Neural cell (in vitro differentiated cells): ENCODE measurements around the gene SCAANT1. TPM values are rescaled to one million over a fixed set of nuclear protein-coding genes. Genes with fewer than 3 reads are reported as not detected.

Experiments used
- H2AFZ ChIP-seq: fragments of 200-600, 300-800 bp; sonication (generic), shearing (Covaris generic); 2 replicates; pipeline ENCODE4 v1.6.0; 2014; ENCODE audit warnings: low read depth, mild to moderate bottlenecking, antibody characterized with exemption, low read length, moderate library complexity
- H3F3A ChIP-seq: fragments of 200-600 bp; shearing (Covaris generic); 2 replicates; pipeline ENCODE4 v1.6.1; 2016; ENCODE audit warnings: mild to moderate bottlenecking, moderate library complexity, mixed read lengths, antibody characterized with exemption, low read length; ENCODE audit not compliant: insufficient read depth, poor library complexity, severe bottlenecking
- H3K27ac ChIP-seq: fragments of 200-600, 300-800 bp; sonication (generic), shearing (Covaris generic); 2 replicates; pipeline ENCODE4 v1.5.1; 2014; ENCODE audit warnings: mild to moderate bottlenecking, low read length, moderate library complexity
- H3K27me3 ChIP-seq: fragments of 300-800, 200-600 bp; sonication (generic), shearing (Covaris generic); 2 replicates; pipeline ENCODE4 v1.6.0; 2014; ENCODE audit warnings: mild to moderate bottlenecking, low read depth, low read length, moderate library complexity; ENCODE audit not compliant: insufficient read depth
- H3K36me3 ChIP-seq: fragments of 300-800, 200-600 bp; sonication (generic), shearing (Covaris generic); 2 replicates; pipeline ENCODE4 v1.5.1; 2014; ENCODE audit warnings: mild to moderate bottlenecking, antibody characterized with exemption, low read length, moderate library complexity; ENCODE audit not compliant: insufficient read depth
- H3K4me2 ChIP-seq: fragments of 300-800, 200-600 bp; sonication (generic), shearing (Covaris generic); 2 replicates; pipeline ENCODE4 v1.6.0; 2014; ENCODE audit warnings: mild to moderate bottlenecking, low read length
- H3K4me3 ChIP-seq: fragments of 300-800, 200-600 bp; sonication (generic), shearing (Covaris generic); 2 replicates; pipeline ENCODE4 v1.5.1; 2014; ENCODE audit warnings: mild to moderate bottlenecking, low read length, moderate library complexity
- H3K79me2 ChIP-seq: fragments of 200-600 bp; shearing (Covaris generic); replicated peaks from 2 replicates; pipeline ENCODE4 v1.6.0; 2014; ENCODE audit warnings: mild to moderate bottlenecking, low read length, moderate library complexity; ENCODE audit not compliant: insufficient read depth
- H3K9ac ChIP-seq: fragments of 300-800, 200-600 bp; sonication (generic), shearing (Covaris generic); 2 replicates; pipeline ENCODE4 v1.6.1; 2016; ENCODE audit warnings: mild to moderate bottlenecking, low read length, mixed read lengths
- H3K9me2 ChIP-seq: fragments of 200-600 bp; shearing (Covaris generic); 2 replicates; pipeline ENCODE4 v1.6.1; 2016; ENCODE audit warnings: mild to moderate bottlenecking, low read length, mixed read lengths; ENCODE audit not compliant: insufficient read depth
- H3K9me3 ChIP-seq: fragments of 200-600, 300-800 bp; sonication (generic), shearing (Covaris generic); 2 replicates; pipeline ENCODE4 v1.6.1; 2016; ENCODE audit warnings: mild to moderate bottlenecking, mixed run types, low read length, moderate library complexity, mixed read lengths
- H4K20me1 ChIP-seq: fragments of 200-600 bp; shearing (Covaris generic); 2 replicates; pipeline ENCODE4 v1.6.1; 2016; ENCODE audit warnings: mild to moderate bottlenecking, mixed run types; ENCODE audit not compliant: insufficient read depth
- CTCF ChIP-seq: fragments of 450-650 bp; IDR thresholded peaks from 2 replicates; pipeline ENCODE4 v1.5.1; 2014; ENCODE audit warnings: antibody characterized with exemption, mild to moderate bottlenecking, moderate library complexity; ENCODE audit not compliant: poor library complexity, severe bottlenecking
- EP300 ChIP-seq: fragments of 450-650 bp; conservative IDR thresholded peaks from 2 replicates; pipeline ENCODE4 v1.6.1; 2014; ENCODE audit warnings: antibody characterized with exemption, mild to moderate bottlenecking, moderate library complexity; ENCODE audit not compliant: poor library complexity, severe bottlenecking
- EZH2 ChIP-seq: fragments of 200-600, 300-800 bp; shearing (Covaris generic), sonication (generic); IDR thresholded peaks from 2 replicates; pipeline ENCODE4 v1.6.1; 2014; ENCODE audit warnings: antibody characterized with exemption, low read length, borderline replicate concordance, mild to moderate bottlenecking; ENCODE audit not compliant: insufficient read depth, poor library complexity, severe bottlenecking
- MXI1 ChIP-seq: fragments of 450-650 bp; conservative IDR thresholded peaks from 2 replicates; pipeline ENCODE4 v1.6.1; 2014; ENCODE audit warnings: antibody characterized with exemption, mild to moderate bottlenecking; ENCODE audit not compliant: poor library complexity, severe bottlenecking
- POLR2AphosphoS5 ChIP-seq: IDR thresholded peaks from 2 replicates; pipeline ENCODE4 v1.6.1; 2012
- RAD21 ChIP-seq: fragments of 450-650 bp; conservative IDR thresholded peaks from 2 replicates; pipeline ENCODE4 v1.6.1; 2014; ENCODE audit warnings: antibody characterized with exemption, mild to moderate bottlenecking, moderate library complexity
- REST ChIP-seq: IDR thresholded peaks from 2 replicates; pipeline ENCODE4 v1.6.1; 2012; ENCODE audit warnings: borderline replicate concordance
- SMC3 ChIP-seq: fragments of 450-650 bp; conservative IDR thresholded peaks from 2 replicates; pipeline ENCODE4 v1.6.1; 2014; ENCODE audit warnings: antibody characterized with exemption, mild to moderate bottlenecking, moderate library complexity; ENCODE audit not compliant: poor library complexity
- TAF1 ChIP-seq: IDR thresholded peaks from 2 replicates; pipeline ENCODE4 v1.6.1; 2012; ENCODE audit warnings: low read depth
- polyA plus RNA-seq: library from polyadenylated mRNA; depleted of rRNA; stranded (reverse); fragments of >200 nt; gene quantifications from 2 replicates; pipeline ENCODE4 v1.2.3, GENCODE V29; 2014

Gene SCAANT1
- polyA plus RNA-seq, 1 donor from 2014 or later, result not detected

- H3K36me3 ChIP-seq, result no peaks in the 10 kb centered on the region
Measured at GRCh38 chr3:63921741-63922482, 9.7 kb upstream of the SCAANT1 start.

GRCh38 chr3:63920001-63920400 is 7.8 kb upstream of the SCAANT1 start:
- Histone ChIP-seq H3F3A (no peaks in the 10 kb centered on the region), H3K4me3 (no peak overlapping the region), H3K27me3 (no peaks in the 10 kb centered on the region), H3K9me3 (no peaks in the 10 kb centered on the region), H4K20me1 (no peaks in the 10 kb centered on the region), H3K9me2 (no peaks in the 10 kb centered on the region), H2AFZ (no peak overlapping the region), H3K36me3 (no peaks in the 10 kb centered on the region), H3K4me2 (no peak overlapping the region), H3K79me2 (no peaks in the 10 kb centered on the region), H3K9ac (no peak overlapping the region), H3K27ac (no peak overlapping the region)
- TF ChIP-seq CTCF (no peak), MXI1 (no peak), TAF1 (no peak), EP300 (no peak), POLR2AphosphoS5 (no peak), SMC3 (no peak), REST (no peak), RAD21 (no peak), EZH2 (no peak)

More at GRCh38 chr3:63921741-63922482, 9.7 kb upstream of the SCAANT1 start:
- TF ChIP-seq REST (no peak), RAD21 (no peak), POLR2AphosphoS5 (no peak), MXI1 (no peak), EZH2 (no peak)
- Histone ChIP-seq H3K27ac (no peak overlapping the region), H3K27me3 (no peaks in the 10 kb centered on the region), H3K4me3 (no peak overlapping the region), H3K79me2 (no peaks in the 10 kb centered on the region), H2AFZ (no peak overlapping the region), H3K9me3 (no peaks in the 10 kb centered on the region), H3K4me2 (no peak overlapping the region), H3F3A (no peaks in the 10 kb centered on the region), H3K9me2 (no peaks in the 10 kb centered on the region), H3K9ac (no peak overlapping the region), H4K20me1 (no peaks in the 10 kb centered on the region)
